CD4-positive, alpha-beta T cell treated with Interleukin-6 at 100 ng/mL for 8 hours (primary cell): ENCODE data around the gene WDR27.
"Not testable (repeated sequence)": the region's sequence is repeated elsewhere in the genome, so short reads cannot be mapped to it uniquely, and the experiment has no call there.

ENCODE experiments used
- DNase-seq: peaks from one replicate; pipeline ENCODE4 v3.0.0-alpha.2; 2020; ENCODE audit warnings: mixed read lengths, low spot score

WDR27 gene

DNA sequence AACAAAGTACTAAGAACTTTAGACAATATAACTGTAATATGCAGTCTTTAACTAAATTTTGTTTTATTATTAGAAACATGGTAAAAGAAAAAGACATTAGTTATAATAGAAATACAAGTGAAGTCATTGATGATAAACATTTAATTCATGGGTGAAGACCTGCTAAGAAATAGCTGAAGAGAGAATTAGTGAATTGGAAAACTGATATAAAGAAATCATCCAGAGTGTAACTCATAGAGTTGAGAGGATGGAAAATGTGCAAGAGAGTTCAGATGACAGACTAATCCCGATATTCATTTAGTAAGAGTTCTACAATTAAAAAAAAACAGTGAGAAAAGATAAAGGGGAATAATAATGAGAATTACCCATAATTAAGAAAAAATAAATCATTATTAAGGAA is 227.5 kb downstream of the WDR27 start:
- DNase-seq, result no peak

DNA sequence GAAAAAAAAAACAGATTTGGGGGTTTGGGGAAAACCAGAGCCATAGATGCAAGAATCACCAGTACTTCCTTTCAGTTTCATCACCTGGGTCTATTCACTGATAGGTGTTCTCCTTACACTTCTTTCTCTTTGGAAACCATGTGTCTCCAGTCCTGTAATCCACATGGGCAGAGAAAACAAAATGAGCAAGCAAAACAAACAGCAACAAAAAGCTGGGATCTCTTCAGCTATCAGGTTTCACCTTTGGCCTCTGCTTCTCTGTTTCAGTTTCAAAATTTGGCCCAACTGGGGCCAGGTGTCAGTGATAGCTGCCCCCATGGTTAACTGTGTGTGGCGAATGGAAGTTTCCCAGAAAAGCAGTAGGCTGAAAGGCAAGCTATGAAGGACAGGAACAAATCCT is 228.2 kb downstream of the WDR27 start:
- no peak for DNase-seq

DNA sequence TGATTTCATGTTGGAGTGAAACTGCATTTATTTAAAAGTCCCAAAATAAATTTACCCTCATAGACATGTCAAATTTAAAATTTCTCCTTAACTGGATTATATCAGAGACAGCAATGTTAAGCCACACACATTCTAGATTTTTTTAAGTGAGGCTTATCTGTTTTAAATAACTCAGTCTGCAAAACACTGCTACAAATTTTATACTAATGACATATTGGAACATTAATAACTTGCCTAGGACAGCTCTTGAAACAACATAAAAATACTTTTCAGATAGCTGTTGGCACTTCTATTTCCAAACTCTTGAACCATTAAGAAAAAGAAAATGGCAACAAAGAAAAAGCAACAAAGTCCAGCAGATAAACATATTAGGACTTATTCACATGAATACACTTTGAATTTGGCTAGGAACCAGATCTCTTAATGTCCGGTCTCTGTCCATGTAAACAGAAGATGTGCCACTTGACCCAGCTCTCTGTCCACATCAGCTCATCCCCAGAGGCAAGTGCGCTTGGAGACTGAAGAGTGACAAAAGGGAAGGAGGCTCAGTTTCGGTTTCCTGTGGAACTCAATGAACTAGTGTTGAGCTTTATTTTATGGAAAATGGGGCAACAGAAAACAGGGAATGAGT is 228.9 kb downstream of the WDR27 start:
- no peak for DNase-seq

DNA sequence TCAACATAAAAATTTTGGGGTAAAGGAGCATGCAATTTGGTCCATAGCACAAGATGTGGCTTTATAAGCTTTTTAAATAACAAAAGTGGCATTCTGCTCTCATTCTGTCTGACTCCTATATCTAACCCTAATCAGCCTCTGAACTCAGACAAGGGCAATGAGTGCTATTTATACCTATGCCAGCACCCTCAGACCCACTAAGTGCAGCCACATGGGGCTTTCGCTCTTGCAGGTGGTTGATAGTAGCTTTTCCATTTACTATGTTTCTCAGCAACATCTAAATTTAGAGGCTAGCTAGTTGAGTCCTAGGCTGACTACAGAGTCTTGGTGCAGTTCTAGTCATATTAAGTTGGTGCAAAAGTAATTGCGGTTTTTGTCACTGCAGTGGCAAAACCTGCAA is 231.0 kb downstream of the WDR27 start:
- no peak for DNase-seq

DNA sequence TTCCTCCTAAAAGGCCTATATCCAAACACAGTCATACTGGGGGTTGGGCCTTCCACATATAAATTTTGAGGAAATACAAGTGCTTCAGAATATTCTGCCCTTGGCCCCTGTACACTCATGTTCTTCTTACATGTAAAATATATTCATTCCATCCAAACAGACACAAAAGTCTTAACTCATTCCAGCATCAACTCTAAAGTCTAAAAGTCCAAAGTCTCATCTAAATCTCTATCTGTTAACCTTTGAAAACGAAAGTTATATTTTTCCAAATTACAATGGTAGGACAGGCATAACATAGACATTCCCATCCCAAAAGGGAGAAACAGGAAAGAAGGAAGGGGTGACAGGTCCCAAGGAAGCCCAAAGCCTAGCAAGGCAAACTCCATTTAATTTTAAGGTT is 232.8 kb downstream of the WDR27 start:
- no peak for DNase-seq

DNA sequence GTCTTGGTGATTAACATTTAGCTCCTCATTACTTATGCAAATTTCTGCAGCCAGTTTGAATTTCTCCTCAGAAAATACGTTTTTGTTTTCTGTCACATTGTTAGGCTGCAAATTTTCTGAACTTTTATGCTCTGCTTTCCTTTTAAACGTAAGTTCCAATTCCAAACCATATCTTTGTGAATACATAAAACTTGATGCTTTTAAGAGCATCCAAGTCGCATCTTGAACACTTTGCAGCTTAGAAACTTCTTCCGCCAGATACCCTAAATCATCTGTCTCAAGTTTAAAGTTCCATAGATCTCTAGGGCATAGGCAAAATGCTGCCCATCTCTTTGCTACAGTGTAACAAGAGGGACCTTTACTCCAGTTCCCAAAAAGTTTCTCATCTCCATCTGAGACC is 234.1 kb downstream of the WDR27 start:
- not testable (repeated sequence) for DNase-seq

DNA sequence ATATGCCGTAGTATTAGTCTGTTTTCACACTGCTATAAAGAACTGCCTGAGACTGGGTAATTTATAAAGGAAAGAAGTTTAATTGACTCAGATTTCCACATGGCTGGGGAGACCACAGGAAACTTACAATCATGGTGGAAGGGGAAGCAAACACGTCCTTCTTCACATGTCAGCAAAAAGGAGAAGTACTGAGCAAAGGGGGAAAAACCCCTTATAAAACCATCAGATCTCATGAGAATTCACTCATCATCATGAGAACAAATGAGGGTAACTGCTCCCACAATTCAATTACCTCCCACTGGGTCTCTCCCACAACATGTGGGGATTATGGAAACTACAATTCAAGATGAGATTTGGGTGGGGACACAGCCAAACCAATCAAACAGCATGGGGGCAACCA is 235.6 kb downstream of the WDR27 start:
- not testable (repeated sequence) for DNase-seq

DNA sequence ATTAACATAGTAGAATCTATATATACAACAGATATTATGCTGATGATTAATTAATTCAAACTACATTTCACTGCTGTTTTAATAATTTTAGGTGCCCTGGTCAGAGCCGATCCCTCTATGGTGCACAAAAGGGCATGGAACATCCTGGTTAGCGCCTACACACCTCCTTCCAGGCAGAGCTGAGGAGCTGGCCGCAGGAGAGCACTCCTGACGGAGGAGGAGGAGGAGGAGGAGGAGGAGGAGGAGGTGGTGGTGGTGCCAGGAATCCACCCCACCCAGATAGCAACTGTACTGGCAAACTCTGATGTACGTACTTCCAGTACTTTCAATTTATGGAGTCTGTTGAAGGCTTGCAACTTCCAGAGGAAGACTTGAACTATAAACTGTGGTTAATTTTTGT is 244.1 kb downstream of the WDR27 start:
- no peak for DNase-seq

DNA sequence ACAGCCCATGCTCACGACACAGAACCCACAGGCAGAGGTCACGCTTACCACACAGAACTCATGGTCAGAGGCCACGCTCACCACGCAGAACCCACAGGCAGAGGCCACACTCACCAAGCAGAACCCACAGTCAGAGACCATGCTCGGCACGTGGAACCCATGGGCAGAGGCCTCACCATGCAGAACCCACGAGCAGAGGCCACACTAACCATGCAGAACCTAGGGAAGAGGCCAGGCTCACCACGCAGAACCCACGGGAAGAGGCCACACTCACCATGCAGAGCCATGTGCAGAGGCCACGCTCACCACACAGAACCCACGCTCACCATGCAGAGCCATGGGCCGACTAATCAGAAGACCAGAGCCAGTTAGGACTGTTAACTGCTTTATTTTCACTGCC is 245.0 kb downstream of the WDR27 start:
- no peak for DNase-seq

DNA sequence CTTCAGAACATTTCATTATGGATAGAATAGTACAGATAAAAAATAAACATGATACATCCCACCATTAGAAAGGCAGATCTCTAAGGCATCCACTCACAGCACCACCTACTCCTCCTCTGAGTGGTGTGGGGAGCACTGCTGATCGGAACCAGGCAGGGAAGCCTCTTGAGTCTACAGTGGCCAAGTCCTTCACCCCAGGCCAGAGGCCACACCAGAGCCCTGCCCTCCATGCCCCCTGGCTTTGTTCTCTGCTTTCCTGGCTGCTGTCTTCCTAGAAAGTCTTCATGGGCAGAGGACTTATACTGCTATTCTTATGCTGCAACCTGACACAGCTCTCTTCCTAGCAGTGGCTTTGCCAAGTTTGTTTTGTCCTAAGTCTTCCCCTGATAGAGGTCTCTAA is 246.4 kb downstream of the WDR27 start:
- DNase-seq, result no peak

DNA sequence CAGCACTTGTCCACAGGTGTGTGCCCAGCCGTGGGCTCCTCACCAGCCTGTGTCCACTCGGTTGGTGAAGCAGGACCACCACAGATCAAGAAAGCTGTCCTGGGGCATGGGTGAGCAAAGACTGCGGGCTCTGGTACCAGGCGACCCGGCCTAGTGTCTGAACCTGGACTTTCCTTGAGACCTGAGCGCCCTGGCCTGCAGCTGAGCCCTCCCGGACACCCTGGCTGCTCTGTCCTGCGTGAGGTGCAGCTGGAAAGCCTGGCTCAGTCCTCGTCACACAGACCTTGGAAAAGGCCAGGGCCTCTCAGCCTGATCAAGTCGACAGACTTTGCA is 247.0 kb downstream of the WDR27 start:
- no peak for DNase-seq

DNA sequence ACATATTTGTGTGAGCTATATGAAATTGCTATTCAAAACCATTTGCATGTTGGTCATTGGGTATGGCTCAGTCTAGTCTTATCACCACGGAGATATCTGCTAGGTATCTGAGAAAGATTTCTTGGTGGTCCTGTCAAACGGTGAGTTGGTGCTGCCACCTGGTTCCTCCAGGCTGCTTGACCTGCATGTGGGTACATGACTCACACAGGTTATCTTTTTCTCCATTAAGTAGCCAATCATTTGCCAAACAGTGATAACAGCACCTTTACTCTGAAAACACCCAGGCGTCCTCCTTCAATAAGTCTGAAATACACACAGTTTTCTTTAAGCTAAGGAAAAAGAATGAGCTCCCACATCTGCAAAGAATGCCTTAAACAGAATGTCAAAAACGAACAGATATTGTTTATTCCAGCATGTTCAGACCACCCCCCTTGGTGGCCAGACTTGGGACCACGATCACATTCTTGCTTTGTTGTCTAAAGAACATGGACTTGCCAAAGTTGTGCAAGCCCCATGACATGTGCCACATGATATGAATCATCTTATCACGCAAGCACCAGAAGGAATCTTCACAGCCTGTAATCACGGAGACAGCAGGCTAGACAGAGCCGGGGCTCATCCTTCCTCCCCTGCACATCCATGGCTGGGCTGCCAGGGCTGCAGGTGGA is 247.5 kb downstream of the WDR27 start:
- DNase-seq, result no peak

DNA sequence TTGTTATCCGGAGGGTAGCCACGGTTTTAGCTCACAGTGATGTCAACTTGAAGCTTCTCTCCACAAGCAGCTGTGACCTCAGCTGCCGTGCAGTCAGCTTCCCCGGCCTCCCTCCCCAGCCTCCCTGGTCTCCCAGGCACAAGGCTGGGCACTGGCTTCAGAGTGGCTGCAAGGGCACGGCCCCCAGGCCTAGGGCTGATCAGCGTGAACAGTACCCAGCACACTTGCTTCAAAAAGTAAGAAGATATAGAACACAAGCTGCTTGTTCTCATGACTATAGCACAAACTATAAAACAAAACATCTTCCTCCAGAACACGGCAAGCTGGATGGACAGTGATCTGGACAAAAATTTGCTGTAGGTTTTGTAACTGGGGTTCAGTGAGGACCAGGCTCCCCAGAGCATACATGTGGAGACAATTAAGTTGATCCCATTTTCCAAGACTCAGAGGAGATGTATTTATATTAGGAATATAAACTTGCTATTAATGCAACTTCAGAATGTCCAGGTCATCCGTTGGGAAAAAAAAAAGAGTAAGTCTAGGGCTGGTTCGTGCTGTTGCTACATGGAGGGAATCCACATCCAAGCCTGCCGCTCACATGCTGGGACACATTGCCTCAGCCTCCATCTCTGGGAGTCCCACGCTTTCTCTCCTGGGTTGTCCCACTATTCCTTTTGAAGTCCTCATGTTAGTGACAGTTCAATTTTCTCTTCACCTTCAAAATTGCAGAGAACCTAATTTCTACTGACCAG is 248.8 kb downstream of the WDR27 start:
- no peak for DNase-seq

DNA sequence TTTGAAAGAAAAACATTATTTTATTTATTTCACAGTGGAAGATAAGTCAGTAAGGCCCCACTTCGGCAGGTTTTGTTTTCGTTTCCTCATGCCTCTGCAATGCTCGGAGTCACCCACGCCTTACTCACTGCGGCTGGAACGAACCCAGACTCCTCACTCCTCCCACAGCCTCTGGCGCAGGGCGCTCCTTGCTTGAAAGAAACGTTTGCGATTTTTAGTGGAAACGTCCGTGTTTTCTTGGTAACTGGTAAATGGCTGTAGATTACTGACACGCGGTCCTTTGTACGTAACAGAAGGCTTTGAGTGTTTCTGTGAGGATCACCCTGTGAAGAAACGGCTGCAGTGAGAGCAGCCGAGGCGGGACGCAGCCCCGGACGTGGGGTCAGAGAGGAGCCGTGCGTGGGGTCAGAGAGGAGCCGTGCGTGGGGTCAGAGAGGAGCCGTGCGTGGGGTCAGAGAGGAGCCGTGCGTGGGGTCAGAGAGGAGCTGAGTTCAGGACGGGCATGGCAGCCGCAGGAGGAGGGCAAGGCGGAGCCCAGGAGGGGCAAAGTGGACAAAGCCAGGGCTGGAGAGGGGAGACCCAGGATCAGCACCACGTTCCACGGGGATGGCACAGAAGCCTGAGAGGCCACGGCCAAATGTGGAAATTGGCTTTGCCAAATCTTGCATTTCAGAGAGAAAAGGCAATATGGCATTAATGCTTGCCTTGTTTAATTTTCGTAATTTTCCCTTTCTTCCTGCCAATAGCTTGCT is 249.5 kb downstream of the WDR27 start:
- no peak for DNase-seq

DNA sequence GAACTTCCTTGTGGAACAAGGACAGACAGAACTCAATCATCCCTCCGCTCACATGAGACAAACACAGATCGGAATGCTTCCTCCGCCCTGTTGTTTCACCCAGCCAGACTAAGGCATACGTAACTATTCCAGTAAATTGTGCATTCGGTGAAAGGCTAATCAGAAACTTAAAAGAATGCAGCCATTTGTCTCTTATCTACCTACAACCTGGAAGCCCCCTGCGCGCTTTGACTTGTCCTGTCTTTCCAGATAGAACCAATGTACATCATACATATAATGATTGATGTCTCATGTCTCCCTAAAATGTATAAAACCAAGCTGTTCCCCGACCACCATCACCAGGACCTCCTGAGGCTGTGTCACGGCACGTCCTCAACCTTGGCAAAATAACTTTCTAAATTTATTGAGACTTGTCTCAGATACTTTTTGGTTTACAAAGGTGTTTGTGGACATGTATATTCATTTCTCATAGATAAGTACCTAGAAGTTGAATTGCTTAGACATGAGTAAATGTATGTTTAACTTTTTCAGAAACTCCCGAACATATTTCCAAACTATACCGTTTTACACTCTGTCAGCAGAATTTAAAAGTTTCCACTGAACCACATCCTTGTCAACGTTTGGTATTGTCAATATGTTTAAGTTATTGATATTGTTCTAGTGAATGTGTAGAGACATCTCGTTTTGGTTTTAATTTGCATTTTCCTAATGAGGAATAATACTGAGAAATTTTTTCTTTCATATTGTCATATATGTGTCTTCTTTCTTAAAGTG is 250.6 kb downstream of the WDR27 start:
- no peak for DNase-seq

DNA sequence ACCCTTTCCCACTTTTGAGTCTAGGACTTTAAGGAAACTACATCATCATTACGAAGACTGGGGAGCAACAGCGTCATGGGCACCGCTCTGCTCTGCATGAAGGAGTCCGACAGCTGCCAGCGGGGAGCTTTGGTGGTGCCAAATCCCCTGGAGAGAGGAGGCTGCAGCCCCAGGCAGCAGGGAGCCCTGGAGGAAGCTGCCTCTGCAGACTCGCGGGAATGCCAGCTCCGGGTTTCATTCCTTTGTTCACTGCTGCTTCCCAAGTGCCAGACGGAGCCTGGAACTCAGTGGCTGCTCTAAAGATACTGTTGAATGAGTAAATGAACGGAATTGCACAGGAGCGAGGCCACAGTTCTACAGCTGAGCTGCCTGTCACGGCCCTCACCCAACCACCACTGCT is 251.7 kb downstream of the WDR27 start:
- DNase-seq, result no peak

DNA sequence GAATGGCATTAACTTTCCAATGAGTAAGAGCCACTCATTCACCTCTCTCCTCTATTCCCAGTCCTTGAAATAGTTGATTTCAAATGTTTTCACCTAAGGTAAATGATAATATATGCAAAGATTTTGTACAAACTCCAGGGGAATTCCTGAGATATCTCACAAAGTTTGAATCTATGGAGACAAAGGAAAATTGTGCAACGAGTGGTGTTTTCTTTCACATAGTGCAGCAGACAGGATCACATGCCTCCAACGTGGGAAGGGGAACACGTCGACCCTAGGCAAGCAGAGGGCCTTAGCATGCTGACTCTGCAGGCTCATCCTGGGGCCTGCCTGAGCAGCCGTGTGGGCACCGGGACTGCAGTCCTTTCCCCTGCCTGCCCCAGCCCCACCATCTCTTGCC is 252.6 kb downstream of the WDR27 start:
- DNase-seq, result no peak

DNA sequence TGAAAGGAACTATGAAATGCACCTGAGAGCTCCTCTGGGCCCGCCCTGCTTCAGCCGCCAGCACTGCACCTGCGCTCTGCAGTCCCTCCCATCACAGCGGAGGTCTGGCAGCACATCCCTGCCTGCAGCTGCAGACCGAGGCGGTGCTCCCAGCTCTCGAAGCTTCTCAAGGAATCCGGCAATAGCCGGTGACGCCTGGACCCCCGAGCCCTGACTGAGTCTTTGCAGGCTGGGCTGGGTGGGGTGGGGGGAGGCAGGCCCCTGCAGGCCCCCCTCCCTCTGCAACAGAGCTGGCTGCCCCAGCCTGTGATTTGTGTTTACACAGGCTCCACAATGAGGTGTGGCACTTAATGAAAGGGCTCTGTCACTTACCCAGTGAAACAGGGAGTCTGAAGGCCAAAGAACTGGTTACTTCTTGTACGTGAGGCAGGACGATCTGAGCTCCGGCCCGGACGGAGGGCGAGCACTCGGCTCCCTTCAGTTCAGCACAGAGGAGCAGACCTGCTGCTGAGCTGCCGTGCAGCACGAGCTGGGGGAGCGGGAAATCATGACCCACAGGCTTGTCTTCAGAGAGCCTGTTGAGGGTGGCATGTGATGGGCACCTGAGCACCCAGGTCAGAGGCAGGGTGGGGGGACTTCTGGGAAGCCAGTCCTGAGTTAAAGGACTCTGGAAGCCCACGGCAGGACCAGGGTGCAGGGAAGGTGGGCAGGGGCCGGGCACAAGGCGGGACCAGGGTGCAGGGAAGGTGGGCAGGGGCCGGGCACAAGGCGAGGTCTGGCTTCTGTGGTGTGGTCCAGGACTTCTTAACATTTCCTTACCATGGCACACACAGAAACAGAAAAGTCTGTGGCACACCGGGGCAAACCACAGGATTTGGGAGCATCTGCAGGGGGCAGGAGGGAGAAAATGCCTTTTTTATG is 255.9 kb downstream of the WDR27 start:
- DNase-seq, result no peak

DNA sequence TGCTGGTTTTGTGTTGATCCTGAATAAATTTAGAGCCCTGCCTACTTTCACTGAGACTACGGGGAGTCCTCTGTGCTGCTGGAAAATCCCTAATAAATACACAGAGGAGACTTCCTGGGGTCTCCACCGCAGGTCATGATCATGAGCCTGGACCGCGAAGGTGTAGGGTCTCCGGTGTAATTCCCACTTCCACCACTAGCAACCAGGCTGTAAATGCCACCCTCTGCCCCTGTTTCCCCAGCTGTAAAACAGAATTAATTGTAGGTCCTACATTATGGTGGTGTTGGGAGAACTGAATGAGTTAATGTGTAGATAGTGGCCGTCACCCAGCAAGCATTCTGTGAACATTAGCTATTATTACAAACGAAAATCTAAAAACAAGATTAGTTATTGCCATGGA is 256.6 kb downstream of the WDR27 start:
- DNase-seq, result no peak

DNA sequence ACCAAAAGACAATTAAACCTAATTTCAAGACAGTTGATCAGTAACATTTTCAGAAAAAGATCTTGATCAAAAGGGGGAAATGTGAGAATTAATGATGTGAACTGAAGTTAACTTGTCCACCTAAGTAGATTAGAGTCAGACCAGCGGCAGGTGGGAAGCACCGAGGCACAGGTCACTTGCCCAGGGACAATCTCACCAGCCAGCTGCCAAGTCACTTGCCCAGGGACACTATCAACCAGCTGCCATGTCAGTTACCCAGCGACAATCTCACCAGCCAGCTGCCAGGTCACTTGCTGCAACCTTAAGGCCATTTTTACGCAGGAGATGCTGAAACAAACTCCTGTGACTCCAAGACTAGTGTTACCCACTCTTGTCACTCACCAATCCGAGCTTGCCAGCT is 260.5 kb downstream of the WDR27 start:
- DNase-seq, result no peak

DNA sequence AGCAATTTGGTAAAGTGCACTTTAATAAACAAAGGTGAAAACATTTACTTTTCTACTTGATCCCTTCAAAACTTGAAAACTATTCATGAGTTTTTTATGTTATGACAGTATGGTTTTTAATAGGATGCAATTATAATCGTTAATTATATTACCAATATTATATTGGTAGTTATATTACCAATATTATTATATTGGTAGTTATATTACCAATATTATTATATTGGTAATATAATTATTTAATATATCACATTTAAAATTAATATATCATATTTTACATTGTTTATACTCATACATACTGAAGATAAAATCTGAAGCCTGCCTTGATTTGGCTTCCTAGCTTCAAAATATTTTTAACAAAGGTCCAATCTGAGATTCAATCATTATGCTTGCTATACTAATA is 262.1 kb downstream of the WDR27 start:
- no peak for DNase-seq
